Tibial nerve (tissue), 4 donors: ENCODE data around the gene PRDX5.

Experiments used
- EP300 ChIP-seq, 2 donors: sonication (generic); formaldehyde crosslinking; IDR thresholded peaks; one replicate each; pipeline ENCODE4 v1.6.1; 2017; ENCODE audit warnings: antibody characterized with exemption in 2 of 2, mild to moderate bottlenecking in 1 of 2
- TF ChIP-seq, protein P1 (sequence below), 5 experiments: fragments of 200-600 bp in 3 of 5; fragments of 450-650 bp in 2 of 5; sonication (generic) in 3 of 5; IDR thresholded peaks; one replicate each; pipeline ENCODE4 v1.5.1; 2016 to 2019; ENCODE audit warnings: antibody characterized with exemption in 5 of 5, mild to moderate bottlenecking in 3 of 5, moderate library complexity in 2 of 5

GRCh38 chr11:64317325-64317960, 478 bp upstream of the PRDX5 start, which contains the start of gene TRMT112:
- TF ChIP-seq, protein P1, sequence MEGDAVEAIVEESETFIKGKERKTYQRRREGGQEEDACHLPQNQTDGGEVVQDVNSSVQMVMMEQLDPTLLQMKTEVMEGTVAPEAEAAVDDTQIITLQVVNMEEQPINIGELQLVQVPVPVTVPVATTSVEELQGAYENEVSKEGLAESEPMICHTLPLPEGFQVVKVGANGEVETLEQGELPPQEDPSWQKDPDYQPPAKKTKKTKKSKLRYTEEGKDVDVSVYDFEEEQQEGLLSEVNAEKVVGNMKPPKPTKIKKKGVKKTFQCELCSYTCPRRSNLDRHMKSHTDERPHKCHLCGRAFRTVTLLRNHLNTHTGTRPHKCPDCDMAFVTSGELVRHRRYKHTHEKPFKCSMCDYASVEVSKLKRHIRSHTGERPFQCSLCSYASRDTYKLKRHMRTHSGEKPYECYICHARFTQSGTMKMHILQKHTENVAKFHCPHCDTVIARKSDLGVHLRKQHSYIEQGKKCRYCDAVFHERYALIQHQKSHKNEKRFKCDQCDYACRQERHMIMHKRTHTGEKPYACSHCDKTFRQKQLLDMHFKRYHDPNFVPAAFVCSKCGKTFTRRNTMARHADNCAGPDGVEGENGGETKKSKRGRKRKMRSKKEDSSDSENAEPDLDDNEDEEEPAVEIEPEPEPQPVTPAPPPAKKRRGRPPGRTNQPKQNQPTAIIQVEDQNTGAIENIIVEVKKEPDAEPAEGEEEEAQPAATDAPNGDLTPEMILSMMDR (IDR thresholded peaks at IDR 0.05): peak in 1 of 5 experiments; percentile 6
- TF ChIP-seq EP300 (IDR thresholded peaks at IDR 0.05): peak; percentile 92 to 94
